ENCODE data around the gene EMC7. TPM values are rescaled to one million over a fixed set of nuclear protein-coding genes. Genes with fewer than 3 reads are reported as not detected.

The EMC7 gene
- total and polyA plus RNA-seq, 2 of the 4 experiments (the other 2 are of a cell fraction), result 46.6 to 76.4 TPM

- intact Hi-C loops (cut with micrococcal nuclease), result loop anchor here (5.0 kb wide), 1 partner anchor 52 kb away; no protein-coding TSS in a partner anchor
- H3K79me1 ChIP-seq (ENCODE audit: low read depth in 1 of 2, low read length in 2 of 2), result peaks cover 1 to 18% of the 10 kb centered on the region in 2 experiments; a peak in 3 of 4 replicates
- H3K14ac ChIP-seq (replicated peaks; ENCODE audit: low read depth, low read length), result peak within 1 kb of the TSS; percentile 90
- H3K36me3 ChIP-seq (ENCODE audit: control insufficient read depth, insufficient read depth, low read length), result no peaks in the 10 kb centered on the region
- peak within 1 kb of the TSS; percentile 90 for H3K4me2 ChIP-seq (ENCODE audit: low read depth, low read length)
- no TSS peak for BruUV-seq (replicated peaks)
- H3K9me3 ChIP-seq (ENCODE audit: control insufficient read depth, insufficient read depth, low read length), result no peaks in the 10 kb centered on the region
- peak within 1 kb of the TSS; percentile 72 for H4K5ac ChIP-seq (ENCODE audit: low read depth, low read length)
- POLR2A ChIA-PET (ENCODE audit: unreplicated experiment), result no interaction called here
- H3K23ac ChIP-seq (ENCODE audit: low read depth, low read length), result peak within 1 kb of the TSS; percentile 88
- peak within 1 kb of the TSS; percentile 1; the same call in 1 of the 3 replicates for H2BK15ac ChIP-seq (ENCODE audit: low read depth, low read length)
- H3K9ac ChIP-seq (ENCODE audit: low read depth, low read length), result peak within 1 kb of the TSS; percentile 90
- H2BK5ac ChIP-seq (ENCODE audit: low read depth, low read length, poor library complexity, severe bottlenecking), result peak within 1 kb of the TSS; percentile 97
- dilution Hi-C loops (cut with HindIII; ENCODE audit: low sequenced_read_pairs, unreplicated experiment), result no loop called here
- in situ Hi-C loops (cut with MboI; ENCODE audit: low sequenced_read_pairs), result no loop called here
- peak within 1 kb of the TSS; percentile 22 for H2AK5ac ChIP-seq (ENCODE audit: low read depth, low read length)
- peak within 1 kb of the TSS; percentile 76 for H3K4me3 ChIP-seq (ENCODE audit: insufficient read depth, low read depth, low read length)
- TF ChIP-seq SMC3 (IDR thresholded peaks at IDR 0.05; ENCODE audit: low read depth, low read length), result no peak
- TF ChIP-seq RFX5 (IDR thresholded peaks at IDR 0.05; ENCODE audit: low read depth, low read length), result no peak
- TF ChIP-seq POLR2A (IDR thresholded peaks at IDR 0.05; ENCODE audit: low read depth, low read length), result peak; percentile 59; the same call in 1 of the 2 replicates
- no peak for TF ChIP-seq CEBPB (IDR thresholded peaks at IDR 0.05; ENCODE audit: low read depth, low read length)
- no peak for TF ChIP-seq CHD1 (IDR thresholded peaks at IDR 0.05; ENCODE audit: low read depth, low read length)
- peak; percentile 57 for TF ChIP-seq USF2 (IDR thresholded peaks at IDR 0.05; ENCODE audit: low read depth, low read length)
- no peak for TF ChIP-seq FOS (IDR thresholded peaks at IDR 0.05; ENCODE audit: low read depth, low read length)
- TF ChIP-seq NFE2L2 (IDR thresholded peaks at IDR 0.05; ENCODE audit: low read depth, low read length), result no peak
- TF ChIP-seq BHLHE40 (IDR thresholded peaks at IDR 0.05; ENCODE audit: low read depth, low read length), result 0 out of 2 replicates have a peak, but pooled peaks have one; percentile 32
- TF ChIP-seq MXI1 (IDR thresholded peaks at IDR 0.05; ENCODE audit: borderline replicate concordance, low read depth, low read length), result 0 out of 2 replicates have a peak, but pooled peaks have one; percentile 48
- WGBS, 2 experiments (ENCODE audit: extremely low coverage in 2 of 2, insufficient read length in 1 of 2), result 0% methylated on average over 37 of the region's 82 CpGs; no CpG with 5 or more reads in 1 of the 2 experiments
- H3K56ac ChIP-seq (ENCODE audit: extremely low read depth, insufficient read depth, low read length), result peak within 1 kb of the TSS; percentile 90
- H3K4ac ChIP-seq (ENCODE audit: low read depth, low read length), result peak within 1 kb of the TSS; percentile 90
- H2BK120ac ChIP-seq (ENCODE audit: low read depth, low read length), result peak within 1 kb of the TSS; percentile 92
- peak within 1 kb of the TSS; percentile 97 for H2AFZ ChIP-seq (replicated peaks; ENCODE audit: low read length, poor library complexity)
- DNase-seq, result peak; percentile 53
- H3K9me1 ChIP-seq (ENCODE audit: insufficient read depth, low read length), result no peaks in the 10 kb centered on the region
- H4K20me1 ChIP-seq (ENCODE audit: insufficient read depth, low read length), result no peaks in the 10 kb centered on the region
- H3K18ac ChIP-seq (ENCODE audit: low read depth, low read length), result peak within 1 kb of the TSS; percentile 82
- no peaks in the 10 kb centered on the region for H3K27me3 ChIP-seq (ENCODE audit: control insufficient read depth, insufficient read depth, low read length)
- ATAC-seq (ENCODE audit: low read depth), result peak; percentile 76
- peak within 1 kb of the TSS; percentile 91 for H2AK9ac ChIP-seq (replicated peaks; ENCODE audit: low read depth, low read length, poor library complexity)
- peak within 1 kb of the TSS; percentile 92 for H3K27ac ChIP-seq (ENCODE audit: insufficient read depth, low read length)
- CTCF ChIA-PET, result interaction anchor here (0.6 to 0.7 kb wide), 2 partner anchors 16 to 38 kb away, joined by 3 read pairs; no protein-coding TSS in a partner anchor
- H4K8ac ChIP-seq (ENCODE audit: low read depth in 2 of 2, low read length in 2 of 2), result peak within 1 kb of the TSS; percentile 39 to 95
- H2BK20ac ChIP-seq (ENCODE audit: low read depth, low read length), result peak within 1 kb of the TSS; percentile 45; the same call in 1 of the 2 replicates
- H4K91ac ChIP-seq (ENCODE audit: insufficient read depth, low read depth, low read length), result peak within 1 kb of the TSS; percentile 90
- peaks cover 2% of the 10 kb centered on the region for H3K4me1 ChIP-seq (ENCODE audit: control insufficient read depth, insufficient read depth, low read length)
Observed at GRCh38 chr15:34038871-34039789, 62.5 kb downstream of the EMC7 start, which contains the start of gene AVEN. Gene AVEN (minus strand): TSS chr15:34039204. CDS start chr15:34039046, 158 bp downstream.
